Hepatocyte (in vitro differentiated cells): ENCODE data around the gene HECW1. TPM values are rescaled to one million over a fixed set of nuclear protein-coding genes. Genes with fewer than 3 reads are reported as not detected.

ENCODE experiments used
- DNase-seq: peaks from one replicate; pipeline ENCODE4 v3.0.0-alpha.2; 2016; ENCODE audit warnings: low spot score
- H2AFZ ChIP-seq: fragments of 200-600 bp; sonication (generic); 2 replicates; pipeline ENCODE4 v1.6.0; 2016; ENCODE audit warnings: antibody characterized with exemption, mild to moderate bottlenecking
- H3K27ac ChIP-seq: fragments of 200-600 bp; sonication (generic); 2 replicates; pipeline ENCODE4 v1.5.1; 2016; ENCODE audit warnings: mild to moderate bottlenecking
- H3K27me3 ChIP-seq: fragments of 200-600 bp; sonication (generic); 2 replicates; pipeline ENCODE4 v1.6.1; 2016
- H3K36me3 ChIP-seq: fragments of 200-600 bp; sonication (generic); replicated peaks from 2 replicates; pipeline ENCODE4 v1.5.1; 2016; ENCODE audit warnings: low read depth; ENCODE audit not compliant: insufficient read depth
- H3K4me1 ChIP-seq: fragments of 200-600 bp; sonication (generic); 2 replicates; pipeline ENCODE4 v1.5.1; 2016; ENCODE audit warnings: mild to moderate bottlenecking, moderate library complexity; ENCODE audit not compliant: insufficient read depth
- H3K4me2 ChIP-seq: fragments of 200-600 bp; sonication (generic); 2 replicates; pipeline ENCODE4 v1.6.0; 2016
- H3K4me3 ChIP-seq: fragments of 200-600 bp; sonication (generic); 2 replicates; pipeline ENCODE4 v1.5.1; 2016; ENCODE audit warnings: mild to moderate bottlenecking
- H3K79me2 ChIP-seq: fragments of 200-600 bp; sonication (generic); 2 replicates; pipeline ENCODE4 v1.6.0; 2017; ENCODE audit warnings: mild to moderate bottlenecking
- H3K9me2 ChIP-seq: fragments of 200-600 bp; sonication (generic); replicated peaks from 2 replicates; pipeline ENCODE4 v1.6.0; 2017; ENCODE audit warnings: mild to moderate bottlenecking; ENCODE audit not compliant: insufficient read depth
- H3K9me3 ChIP-seq: fragments of 200-600 bp; sonication (generic); 2 replicates; pipeline ENCODE4 v1.5.1; 2016; ENCODE audit warnings: low read depth, mild to moderate bottlenecking
- H4K20me1 ChIP-seq: fragments of 200-600 bp; sonication (generic); 2 replicates; pipeline ENCODE4 v1.6.0; 2016; ENCODE audit warnings: mild to moderate bottlenecking; ENCODE audit not compliant: insufficient read depth, poor library complexity, severe bottlenecking
- EZH2 ChIP-seq: fragments of 200-600 bp; sonication (generic); IDR thresholded peaks from 2 replicates; pipeline ENCODE4 v1.6.1; 2016; ENCODE audit warnings: antibody characterized with exemption, mild to moderate bottlenecking, borderline replicate concordance
- EZH2phosphoT487 ChIP-seq: fragments of 200-600 bp; sonication (generic); IDR thresholded peaks from one replicate; pipeline ENCODE4 v1.6.1; 2018; ENCODE audit warnings: antibody characterized with exemption, mild to moderate bottlenecking, low read depth, moderate library complexity; ENCODE audit not compliant: unreplicated experiment, severe bottlenecking
- WGBS: methylation state at CpG from one replicate; pipeline ENCODE4 v1.1.6; 2016; ENCODE audit warnings: low lambda C conversion rate; ENCODE audit errors: missing lambda C conversion rate; 5-methylcytosine and 5-hydroxymethylcytosine counted together
- polyA plus RNA-seq: library from polyadenylated mRNA; unstranded; fragments of >200 nt; fragmentation: Nextera tagmentation; extraction: Ambion mirVana; gene quantifications from 2 replicates; pipeline ENCODE4 v1.2.1, GENCODE V29; 2016
- total RNA-seq: library from RNA; depleted of rRNA; stranded (reverse); fragments of >200 nt; gene quantifications from 2 replicates; pipeline ENCODE4 v1.2.3, GENCODE V29; 2014
- TF ChIP-seq, protein P1 (sequence below): fragments of 200-600 bp; sonication (generic); IDR thresholded peaks from 2 replicates; pipeline ENCODE4 v1.5.1; 2016; ENCODE audit warnings: antibody characterized with exemption, mild to moderate bottlenecking; ENCODE audit not compliant: poor library complexity

Gene HECW1
- total and polyA plus RNA-seq, 2 experiments from 2014 or later: 1.5 to 7.6 TPM

GRCh38 chr7:43589133-43589478, 476.7 kb downstream of the HECW1 start:
- peaks cover 23% of the 10 kb centered on the region for H4K20me1 ChIP-seq
- H2AFZ ChIP-seq: no peak overlapping the region
- H3K9me2 ChIP-seq: no peaks in the 10 kb centered on the region
- no peaks in the 10 kb centered on the region for H3K9me3 ChIP-seq
- no peaks in the 10 kb centered on the region for H3K36me3 ChIP-seq
- peaks cover 96% of the 10 kb centered on the region for H3K79me2 ChIP-seq
- H3K4me3 ChIP-seq: no peak overlapping the region
- no peak for DNase-seq
- no peaks in the 10 kb centered on the region for H3K27me3 ChIP-seq
- no peak overlapping the region for H3K27ac ChIP-seq
- TF ChIP-seq EZH2 (no peak), EZH2phosphoT487 (no peak)
- TF ChIP-seq, protein P1, sequence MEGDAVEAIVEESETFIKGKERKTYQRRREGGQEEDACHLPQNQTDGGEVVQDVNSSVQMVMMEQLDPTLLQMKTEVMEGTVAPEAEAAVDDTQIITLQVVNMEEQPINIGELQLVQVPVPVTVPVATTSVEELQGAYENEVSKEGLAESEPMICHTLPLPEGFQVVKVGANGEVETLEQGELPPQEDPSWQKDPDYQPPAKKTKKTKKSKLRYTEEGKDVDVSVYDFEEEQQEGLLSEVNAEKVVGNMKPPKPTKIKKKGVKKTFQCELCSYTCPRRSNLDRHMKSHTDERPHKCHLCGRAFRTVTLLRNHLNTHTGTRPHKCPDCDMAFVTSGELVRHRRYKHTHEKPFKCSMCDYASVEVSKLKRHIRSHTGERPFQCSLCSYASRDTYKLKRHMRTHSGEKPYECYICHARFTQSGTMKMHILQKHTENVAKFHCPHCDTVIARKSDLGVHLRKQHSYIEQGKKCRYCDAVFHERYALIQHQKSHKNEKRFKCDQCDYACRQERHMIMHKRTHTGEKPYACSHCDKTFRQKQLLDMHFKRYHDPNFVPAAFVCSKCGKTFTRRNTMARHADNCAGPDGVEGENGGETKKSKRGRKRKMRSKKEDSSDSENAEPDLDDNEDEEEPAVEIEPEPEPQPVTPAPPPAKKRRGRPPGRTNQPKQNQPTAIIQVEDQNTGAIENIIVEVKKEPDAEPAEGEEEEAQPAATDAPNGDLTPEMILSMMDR: no peak
- H3K4me2 ChIP-seq: no peak overlapping the region
- peaks cover 18% of the 10 kb centered on the region for H3K4me1 ChIP-seq

DNA sequence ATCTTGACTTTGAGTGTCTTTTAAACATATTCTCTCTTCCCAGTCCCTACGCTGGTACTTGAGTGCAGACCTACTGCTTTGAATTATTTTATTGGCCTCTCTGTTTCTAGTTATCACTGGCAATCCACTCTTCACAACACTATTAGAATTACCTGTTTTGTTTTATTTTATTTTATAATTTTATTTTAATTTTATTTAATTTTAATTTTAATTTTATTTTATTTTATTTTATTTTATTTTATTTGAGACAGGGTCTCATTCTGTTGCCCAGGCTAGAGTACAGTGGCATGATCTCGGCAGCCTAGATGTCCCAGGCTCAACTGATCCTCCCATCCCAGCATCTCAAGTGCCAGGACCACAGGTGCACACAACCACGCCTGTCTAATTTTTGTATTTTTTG, 477.3 kb downstream of the HECW1 start:
- WGBS: 96% methylated on average over 3 of the region's 3 CpGs

DNA sequence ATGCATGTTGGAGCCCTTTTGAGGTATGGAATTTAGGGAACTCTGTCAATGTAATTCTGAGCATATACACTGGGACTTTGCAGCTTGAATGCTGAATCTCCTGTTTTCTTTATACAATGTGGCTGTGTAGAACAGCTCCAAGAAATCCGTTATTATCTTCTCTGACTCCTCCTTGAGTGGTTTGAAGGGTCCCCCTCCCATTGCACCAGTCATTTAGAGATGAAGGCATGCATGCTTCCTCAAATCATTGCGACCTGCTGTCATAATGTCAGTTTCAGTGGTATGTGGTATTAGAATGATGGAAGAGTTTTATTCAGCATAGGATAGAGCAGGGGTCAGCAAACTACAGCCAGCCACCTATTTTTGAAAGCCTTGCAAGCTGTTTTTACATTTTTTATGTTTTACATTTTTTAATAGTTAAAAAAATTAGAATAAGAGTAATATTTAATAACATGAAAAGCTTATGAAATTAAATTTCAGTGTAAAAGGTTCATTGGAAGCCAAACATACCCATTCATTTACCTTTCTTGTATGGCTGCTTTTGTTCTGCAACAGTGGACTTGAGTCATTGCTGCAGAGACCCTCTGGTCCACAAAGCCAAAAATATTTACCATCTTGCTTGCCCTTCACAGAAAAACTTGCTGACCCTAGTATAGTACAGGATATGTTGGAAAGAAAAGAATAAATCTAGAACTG, 478.6 kb downstream of the HECW1 start:
- Histone ChIP-seq H3K4me2 (no peak overlapping the region), H3K27me3 (no peaks in the 10 kb centered on the region), H3K27ac (peak overlapping the region; percentile 22), H4K20me1 (peaks cover 8% of the 10 kb centered on the region), H3K79me2 (peaks cover 95% of the 10 kb centered on the region), H3K4me3 (no peak overlapping the region), H2AFZ (no peak overlapping the region), H3K36me3 (no peaks in the 10 kb centered on the region), H3K4me1 (peaks cover 2% of the 10 kb centered on the region), H3K9me3 (no peaks in the 10 kb centered on the region), H3K9me2 (no peaks in the 10 kb centered on the region)
- WGBS: 82% methylated on average over 2 of the region's 2 CpGs
- TF ChIP-seq, protein P1: no peak
- no peak for TF ChIP-seq EZH2phosphoT487
- TF ChIP-seq EZH2: no peak
- no peak for DNase-seq

More for the DNA sequence above, 477.3 kb downstream of the HECW1 start:
- H3K79me2 ChIP-seq: peaks cover 96% of the 10 kb centered on the region
- H3K9me3 ChIP-seq: no peaks in the 10 kb centered on the region
- H3K4me2 ChIP-seq: no peak overlapping the region
- H3K4me3 ChIP-seq: no peak overlapping the region
- no peak for DNase-seq
- H3K27me3 ChIP-seq: no peaks in the 10 kb centered on the region
- H3K36me3 ChIP-seq: no peaks in the 10 kb centered on the region
- peaks cover 17% of the 10 kb centered on the region for H4K20me1 ChIP-seq
- H3K9me2 ChIP-seq: no peaks in the 10 kb centered on the region
- H2AFZ ChIP-seq: no peak overlapping the region
- TF ChIP-seq EZH2 (no peak), EZH2phosphoT487 (no peak)
- TF ChIP-seq, protein P1: no peak
- H3K4me1 ChIP-seq: peaks cover 13% of the 10 kb centered on the region
- no peak overlapping the region for H3K27ac ChIP-seq
